Measurements from ENCODE around the gene TENT4A.
"Not testable (repeated sequence)": the region's sequence is repeated elsewhere in the genome, so short reads cannot be mapped to it uniquely, and the experiment has no call there.

Gene TENT4A

GRCh38 chr5:6755519-6755918 is 42.3 kb downstream of the TENT4A start:
- DNase-seq = no peak

GRCh38 chr5:6755941-6756340 is 42.7 kb downstream of the TENT4A start:
- DNase-seq = no peak

GRCh38 chr5:6757414-6757969 is 44.3 kb downstream of the TENT4A start:
- no peak for DNase-seq

GRCh38 chr5:6758236-6758635 is 45.0 kb downstream of the TENT4A start:
- no peak for DNase-seq

- no peak for DNase-seq
These were observed 45.5 kb downstream of the TENT4A start for GRCh38 chr5:6758706-6759105.

- DNase-seq = peak; percentile 34
These were observed 46.2 kb downstream of the TENT4A start for GRCh38 chr5:6759401-6759800.

GRCh38 chr5:6759983-6760382 is 46.8 kb downstream of the TENT4A start:
- DNase-seq = no peak

GRCh38 chr5:6760686-6761085 is 47.5 kb downstream of the TENT4A start:
- no peak for DNase-seq

GRCh38 chr5:6761333-6761732 is 48.1 kb downstream of the TENT4A start:
- no peak for DNase-seq

- DNase-seq = no peak
These were observed 48.9 kb downstream of the TENT4A start for GRCh38 chr5:6762116-6762515.

GRCh38 chr5:6762697-6763096 is 49.5 kb downstream of the TENT4A start:
- no peak for DNase-seq

- DNase-seq = no peak
These were observed 50.0 kb downstream of the TENT4A start for GRCh38 chr5:6763191-6763590.

GRCh38 chr5:6765612-6766525 is 52.6 kb downstream of the TENT4A start:
- DNase-seq = peak; percentile 93

- DNase-seq = peak; percentile 96
These were observed 53.4 kb downstream of the TENT4A start for GRCh38 chr5:6766604-6767093.

- DNase-seq = no peak
These were observed 54.3 kb downstream of the TENT4A start for GRCh38 chr5:6767481-6768063.

- DNase-seq = peak; percentile 25
These were observed 55.5 kb downstream of the TENT4A start for GRCh38 chr5:6768590-6769230.

- no peak for DNase-seq
These were observed 57.8 kb downstream of the TENT4A start for GRCh38 chr5:6770826-6771607.

- no peak for DNase-seq
These were observed 59.7 kb downstream of the TENT4A start for GRCh38 chr5:6772886-6773285.

- DNase-seq = no peak
These were observed 60.3 kb downstream of the TENT4A start for GRCh38 chr5:6773342-6774035.

- DNase-seq = not testable (repeated sequence)
These were observed 61.0 kb downstream of the TENT4A start for GRCh38 chr5:6774207-6774606.

- DNase-seq = peak; percentile 43
These were observed 61.5 kb downstream of the TENT4A start for GRCh38 chr5:6774721-6775204.

GRCh38 chr5:6775571-6775970 is 62.3 kb downstream of the TENT4A start:
- DNase-seq = no peak
